Stimulated activated CD8-positive, alpha-beta memory T cell treated with anti-CD3 and anti-CD28 coated beads, Interleukin-7, amount 100 ng/mL, for 24 hours (primary cell): ENCODE measurements around the gene LRIT2.

ENCODE experiments used
- DNase-seq: peaks from one replicate; pipeline ENCODE4 v3.0.0-alpha.2; 2020; ENCODE audit warnings: low read depth

Gene LRIT2

DNA sequence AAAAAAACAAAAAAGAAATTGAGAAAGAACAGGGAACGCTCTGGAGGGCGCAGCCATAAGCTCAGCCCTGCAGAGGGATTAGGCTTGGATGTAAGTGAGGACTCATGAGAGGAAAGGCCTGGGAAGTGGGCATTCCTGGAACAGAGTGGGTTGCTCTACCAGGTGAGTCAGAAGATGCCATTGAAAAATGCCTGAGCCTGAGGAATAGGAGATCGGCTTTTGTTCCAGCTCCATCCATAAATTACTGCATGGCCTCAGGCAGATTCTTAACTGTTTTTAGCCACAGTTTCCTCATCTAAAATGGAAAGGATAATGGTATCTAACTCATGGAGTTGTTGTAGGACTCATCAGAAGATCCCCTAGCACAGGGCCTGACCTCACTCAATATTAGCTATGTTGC lies 18.4 kb upstream of the LRIT2 start:
- no peak for DNase-seq

DNA sequence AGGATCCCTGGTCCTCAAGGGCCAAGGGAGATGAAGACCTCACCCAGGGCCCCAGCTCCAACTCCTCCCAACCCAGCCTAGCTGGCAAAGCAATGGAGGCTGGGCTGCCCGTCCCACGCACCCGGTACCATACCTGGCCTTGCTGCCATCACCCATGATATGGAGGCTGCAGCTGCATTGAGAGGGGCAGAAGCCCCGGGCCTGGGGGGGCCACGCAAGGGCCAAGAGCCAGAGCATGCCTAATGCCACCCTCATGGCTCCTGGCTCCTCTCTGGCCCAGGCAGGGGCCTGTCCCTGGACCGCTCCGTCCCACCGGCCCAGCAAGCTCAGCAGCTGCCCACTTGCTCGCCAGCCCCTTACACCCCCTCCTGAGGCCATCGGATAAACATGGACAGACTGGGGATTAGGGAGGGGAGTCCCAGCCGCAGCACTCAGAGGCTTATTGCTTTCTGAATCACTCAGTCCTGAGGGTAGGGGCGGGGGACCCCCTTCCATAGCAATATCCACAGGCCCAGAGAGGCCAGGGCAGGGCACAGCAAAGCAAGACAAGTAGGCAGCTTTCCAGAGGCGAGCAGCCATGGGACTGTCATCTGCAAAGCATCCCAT lies 15.9 kb upstream of the LRIT2 start, which contains the start of gene LRIT1:
Gene LRIT1 (minus strand): TSS at position 362 of the 606 bp plus-strand sequence. CDS start 107 bp downstream, at position 255.
- DNase-seq = no peak

DNA sequence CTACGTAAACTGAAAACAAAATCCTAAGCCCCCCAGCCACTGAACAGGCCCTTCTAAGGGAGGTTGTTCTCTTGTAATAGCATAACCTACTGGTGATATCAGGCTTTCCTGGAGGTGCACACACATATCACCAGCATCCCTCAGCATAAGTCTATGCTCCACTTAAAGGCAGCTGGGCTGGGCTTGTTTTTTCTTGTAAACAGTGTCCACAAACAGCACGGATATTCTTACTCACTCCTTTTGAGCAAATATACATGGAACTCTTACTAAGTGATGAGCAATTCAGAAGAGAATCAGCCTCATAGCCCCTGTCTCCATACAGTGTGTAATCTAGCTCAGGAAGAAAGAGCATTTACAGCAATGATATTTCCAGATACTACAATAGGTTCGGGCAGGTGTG lies 13.6 kb upstream of the LRIT2 start:
- DNase-seq = no peak

DNA sequence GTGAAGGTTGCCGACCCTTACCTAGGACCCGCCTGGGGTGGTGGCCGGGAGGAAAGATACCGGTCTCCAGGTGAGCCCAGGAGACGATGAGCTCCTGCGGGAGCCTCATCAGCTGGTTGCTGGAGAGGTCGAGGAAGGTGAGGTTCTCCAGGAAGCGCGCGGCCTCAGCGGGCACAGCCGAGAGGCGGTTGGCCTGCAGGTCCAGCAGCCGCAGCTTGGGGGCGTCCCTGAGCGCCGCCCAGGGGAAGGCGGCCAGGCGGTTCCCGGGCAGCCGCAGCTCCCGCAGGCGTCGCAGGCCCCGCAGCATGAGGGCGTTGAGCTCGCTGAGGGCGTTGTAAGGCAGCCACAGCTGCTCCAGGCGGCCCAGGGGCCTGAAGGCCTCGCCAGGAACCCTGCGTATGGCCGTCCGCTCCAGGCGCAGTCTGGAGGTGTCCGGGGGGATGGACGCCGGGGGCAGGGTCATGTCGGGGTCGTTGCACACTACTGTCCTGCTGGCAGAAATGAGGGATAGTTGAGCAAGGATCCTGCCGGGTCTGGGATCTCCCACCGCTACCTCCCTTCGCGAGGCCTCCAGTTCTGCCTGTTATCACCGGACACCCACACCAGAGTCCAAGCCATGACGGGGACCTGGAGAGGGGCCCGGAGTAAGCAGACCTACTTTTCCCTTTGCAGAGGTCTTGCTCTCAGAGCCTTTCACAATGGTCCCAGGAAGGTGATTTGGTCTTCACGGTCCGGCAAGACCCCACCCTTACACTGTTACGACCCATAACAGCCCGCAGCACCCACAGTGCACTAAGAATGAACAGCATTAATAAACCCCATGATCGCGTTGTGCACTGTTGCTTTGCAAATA lies 12.1 kb upstream of the LRIT2 start:
- DNase-seq = no peak

DNA sequence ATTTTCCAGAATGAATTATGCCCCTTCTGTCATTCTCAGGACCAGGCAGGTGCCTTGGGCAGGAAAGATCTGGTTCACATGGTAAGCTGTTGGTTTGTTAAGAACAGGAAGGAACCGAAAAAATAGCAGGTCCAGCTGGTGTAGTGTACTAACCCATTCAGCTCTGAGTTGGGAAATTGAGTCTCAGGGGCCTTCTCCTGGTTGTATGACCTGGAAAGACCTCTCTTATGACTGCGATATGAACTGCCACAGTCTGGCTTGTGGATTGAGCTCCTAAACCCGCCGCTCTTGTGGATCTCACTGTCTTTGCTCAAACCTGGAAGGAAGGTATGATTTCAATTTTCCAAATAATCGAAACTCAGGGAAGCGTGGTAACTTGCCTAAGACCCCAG lies 11.5 kb upstream of the LRIT2 start:
- no peak for DNase-seq

DNA sequence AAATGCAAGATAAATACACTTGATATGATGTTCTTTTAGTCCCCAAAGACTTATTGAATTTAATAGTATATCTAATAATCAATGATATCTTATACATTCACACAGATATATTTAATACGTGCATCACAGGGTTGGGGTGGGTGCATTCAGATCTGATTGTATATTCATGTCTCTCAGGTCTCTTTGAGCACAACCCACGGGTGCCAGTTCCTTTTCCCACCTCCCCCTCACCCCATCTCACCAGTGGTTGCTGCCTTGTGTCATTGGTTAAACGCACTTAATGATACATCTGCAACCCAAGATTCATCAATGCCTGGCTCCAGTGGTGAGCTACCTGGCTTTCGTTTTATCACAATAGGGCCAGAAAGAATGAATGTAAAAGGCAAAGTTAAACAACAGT lies 9.8 kb upstream of the LRIT2 start:
- DNase-seq = no peak

DNA sequence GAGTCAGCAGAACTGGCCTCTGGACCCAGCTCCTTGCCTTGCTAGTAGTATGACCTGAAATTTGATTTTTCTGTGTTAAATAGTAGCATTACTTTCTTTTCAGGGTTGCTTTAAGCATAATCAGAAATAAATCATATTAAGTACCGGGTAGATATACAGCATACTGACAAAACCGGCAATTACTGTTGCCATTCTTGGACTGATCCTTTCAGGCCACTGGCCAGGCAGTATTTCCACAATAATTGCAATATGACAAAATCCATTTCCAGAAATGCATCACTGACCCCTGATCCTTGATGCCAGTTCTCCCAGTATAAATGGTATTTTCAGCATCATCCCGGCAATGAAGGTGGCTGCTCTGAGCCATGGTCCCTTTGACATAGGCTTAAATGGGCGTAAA lies 9.1 kb upstream of the LRIT2 start:
- DNase-seq = no peak

DNA sequence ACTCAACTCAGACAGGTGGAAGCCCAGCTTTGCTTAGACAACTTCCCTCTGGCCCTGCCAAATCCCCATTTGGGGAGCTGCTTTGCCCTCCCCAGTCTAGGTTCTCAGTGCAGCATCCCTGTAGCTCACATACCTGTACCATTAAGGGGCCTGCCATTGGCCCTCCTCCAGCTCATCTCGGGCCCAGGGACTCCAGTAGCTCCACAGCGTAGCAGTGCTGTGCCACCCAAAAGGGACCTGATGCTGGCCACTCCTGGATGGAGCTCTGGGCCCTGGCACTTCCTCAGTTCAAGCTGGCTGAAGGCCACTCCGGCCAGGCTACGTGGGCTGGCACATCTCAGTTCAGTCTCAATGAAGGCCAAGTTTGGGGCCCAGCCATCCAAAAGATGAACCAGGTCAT lies 8.6 kb upstream of the LRIT2 start:
- DNase-seq = no peak

DNA sequence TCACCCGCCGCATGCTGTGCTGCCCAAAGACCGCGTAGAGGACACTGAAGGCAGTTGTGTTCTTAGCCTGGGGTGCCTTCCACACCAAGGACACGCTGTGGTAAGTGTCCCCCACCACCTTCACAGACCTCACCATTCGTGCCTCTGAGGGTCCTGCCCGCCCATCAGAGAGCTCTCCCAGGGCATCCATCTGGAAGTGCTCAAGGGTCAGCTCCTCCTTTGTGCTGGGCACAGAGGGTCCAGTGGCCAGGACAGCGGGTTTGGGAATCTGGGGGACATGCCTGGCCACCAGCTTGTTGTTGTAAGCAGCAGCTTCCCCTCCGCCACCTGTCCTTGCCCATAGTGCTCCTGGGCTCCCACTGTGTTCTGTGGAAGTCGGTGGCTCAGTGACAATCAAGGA lies 7.0 kb upstream of the LRIT2 start:
- DNase-seq = no peak

DNA sequence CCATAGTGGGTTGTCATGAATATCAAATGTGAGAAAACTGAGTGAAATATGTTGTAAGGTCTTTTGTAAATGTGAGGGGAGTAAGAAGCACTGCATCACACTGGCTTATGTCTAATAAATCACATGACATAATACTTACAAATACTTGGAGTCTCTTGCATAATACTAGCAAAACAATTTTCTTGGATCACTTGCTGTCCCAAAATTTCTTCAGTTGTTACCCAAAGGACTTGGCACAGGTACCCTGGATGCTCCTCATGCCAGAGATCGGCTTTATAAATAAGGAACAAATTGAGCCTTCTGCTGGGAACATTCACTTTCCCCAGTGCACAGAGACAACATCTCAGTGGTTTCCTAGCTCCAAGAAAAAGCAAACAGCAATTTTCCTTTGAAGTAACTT lies 5.0 kb upstream of the LRIT2 start:
- DNase-seq = no peak

DNA sequence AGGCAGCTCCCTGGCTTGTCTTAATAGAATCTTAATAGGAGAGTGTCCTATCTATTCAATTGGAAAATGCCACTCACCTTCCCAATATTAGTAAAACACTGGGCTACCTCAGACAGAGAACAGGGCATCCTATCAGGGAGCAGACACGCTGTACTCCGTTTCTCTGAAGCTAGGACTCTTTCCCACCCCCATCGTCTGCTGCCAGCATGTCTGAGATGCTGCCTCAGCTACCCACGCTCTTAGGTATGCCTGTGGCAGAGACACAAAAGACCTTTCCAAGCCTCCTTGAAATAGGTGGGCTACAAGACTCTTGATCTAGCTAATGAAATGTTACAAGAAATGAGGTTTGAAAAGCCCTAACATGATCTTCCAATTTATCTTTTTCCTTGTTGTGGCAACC lies 2.5 kb upstream of the LRIT2 start:
- DNase-seq = no peak

DNA sequence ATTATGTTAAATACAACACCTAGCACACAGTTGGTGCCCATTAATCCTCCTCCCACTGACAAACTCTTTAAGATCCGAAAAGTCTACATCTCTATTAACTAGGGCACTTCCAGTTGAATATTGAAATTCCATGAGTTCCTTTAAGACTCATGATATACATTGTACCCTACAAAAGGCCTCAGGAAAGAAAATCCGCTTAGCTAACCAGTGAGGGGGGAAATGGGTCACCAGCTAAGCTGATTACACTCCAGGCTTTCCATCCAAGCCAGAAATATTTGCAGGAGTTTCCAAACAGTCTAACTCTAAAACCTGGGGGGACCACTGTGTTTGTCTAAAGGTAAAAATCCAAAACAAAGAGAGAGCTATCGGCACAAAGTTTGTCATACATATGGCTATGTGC lies 1.3 kb upstream of the LRIT2 start:
- DNase-seq = no peak

DNA sequence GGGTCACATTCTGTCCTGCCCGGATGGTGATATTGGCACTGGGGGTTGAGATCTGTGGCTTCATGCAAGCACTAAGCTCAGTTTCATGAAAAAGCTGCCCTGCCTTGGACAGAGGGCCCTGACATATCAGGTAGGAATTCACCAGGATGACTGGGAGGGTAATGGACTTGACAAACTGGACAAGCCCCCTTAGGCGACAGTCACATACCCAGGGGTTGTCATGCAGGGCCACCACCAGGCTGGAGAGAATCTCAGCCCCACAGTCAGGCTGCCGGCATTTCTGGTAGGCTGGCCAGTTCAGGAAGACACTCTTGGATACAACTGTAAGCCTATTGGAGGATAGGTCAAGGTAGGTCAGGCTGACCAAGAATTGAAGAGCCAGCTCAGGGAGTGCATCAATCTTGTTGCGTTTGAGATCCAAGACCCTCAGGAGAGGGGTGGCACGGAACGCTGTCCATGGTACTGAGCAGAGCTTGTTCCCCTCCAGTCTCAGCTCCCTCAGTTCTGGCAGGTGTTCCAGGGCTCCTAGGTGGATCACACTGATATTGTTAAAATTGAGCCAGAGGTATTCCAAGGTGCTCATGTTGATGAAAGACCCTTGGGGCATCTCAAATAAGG lies 824 bp downstream of the LRIT2 start:
- DNase-seq = no peak

DNA sequence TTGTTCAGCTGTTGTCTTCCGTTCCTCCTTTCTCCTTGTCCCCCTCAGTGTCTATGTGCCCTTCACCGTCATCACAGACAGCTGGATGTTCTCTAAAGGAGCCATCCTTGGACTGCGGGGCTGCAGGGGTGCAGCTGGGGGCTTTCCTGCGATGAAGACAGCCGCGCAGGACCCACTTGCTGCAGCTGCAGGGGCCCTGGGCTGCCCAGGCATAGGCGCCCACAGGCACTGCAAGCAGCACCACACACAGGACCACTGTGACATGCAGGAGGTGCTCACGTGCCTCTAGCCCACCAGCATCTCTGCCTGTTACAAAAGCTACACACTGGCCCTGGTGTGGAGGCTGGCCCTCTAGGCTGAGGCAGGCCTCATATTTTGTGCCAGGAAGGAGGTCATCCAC lies 3.4 kb downstream of the LRIT2 start:
- DNase-seq = no peak

DNA sequence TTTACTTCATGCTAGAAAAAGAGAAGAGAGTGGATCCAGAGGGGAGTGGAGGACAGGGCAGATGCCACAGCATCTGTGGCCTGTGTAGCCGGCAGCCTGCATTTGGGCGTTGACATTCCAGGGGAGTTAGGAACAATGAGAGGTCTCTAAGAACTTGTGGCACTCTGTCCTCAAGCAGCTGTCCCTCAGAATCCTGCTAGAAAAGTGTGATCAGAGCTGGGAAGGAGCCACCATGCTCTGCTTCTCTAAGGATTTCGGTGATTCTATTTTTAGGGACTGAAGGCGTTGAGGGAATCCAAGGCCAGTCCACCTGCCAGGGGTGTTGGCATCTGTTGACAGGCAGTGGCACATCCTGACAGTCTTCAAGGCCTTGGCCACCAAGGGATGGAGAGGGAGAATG lies 7.6 kb downstream of the LRIT2 start:
- DNase-seq = no peak

DNA sequence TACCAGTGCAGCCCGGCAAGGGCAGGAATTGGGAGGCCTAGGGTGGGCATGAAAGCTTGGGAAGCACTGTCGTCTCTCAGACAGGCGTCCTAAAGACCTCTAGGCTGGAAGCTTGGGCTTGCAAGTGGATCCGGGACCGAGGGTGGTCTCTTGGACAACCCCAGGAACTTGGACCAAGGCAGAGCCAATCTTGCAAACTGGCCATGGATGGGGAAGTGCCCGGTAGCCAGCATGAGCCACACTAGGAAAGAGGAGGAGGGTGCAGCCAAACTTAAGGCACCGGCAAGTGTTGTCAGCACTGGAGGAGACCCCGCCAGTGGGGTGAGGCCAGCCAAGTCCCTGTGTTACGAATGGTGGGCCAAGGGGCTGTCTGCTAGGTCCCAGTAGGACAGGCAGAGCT lies 8.5 kb downstream of the LRIT2 start:
- no peak for DNase-seq

DNA sequence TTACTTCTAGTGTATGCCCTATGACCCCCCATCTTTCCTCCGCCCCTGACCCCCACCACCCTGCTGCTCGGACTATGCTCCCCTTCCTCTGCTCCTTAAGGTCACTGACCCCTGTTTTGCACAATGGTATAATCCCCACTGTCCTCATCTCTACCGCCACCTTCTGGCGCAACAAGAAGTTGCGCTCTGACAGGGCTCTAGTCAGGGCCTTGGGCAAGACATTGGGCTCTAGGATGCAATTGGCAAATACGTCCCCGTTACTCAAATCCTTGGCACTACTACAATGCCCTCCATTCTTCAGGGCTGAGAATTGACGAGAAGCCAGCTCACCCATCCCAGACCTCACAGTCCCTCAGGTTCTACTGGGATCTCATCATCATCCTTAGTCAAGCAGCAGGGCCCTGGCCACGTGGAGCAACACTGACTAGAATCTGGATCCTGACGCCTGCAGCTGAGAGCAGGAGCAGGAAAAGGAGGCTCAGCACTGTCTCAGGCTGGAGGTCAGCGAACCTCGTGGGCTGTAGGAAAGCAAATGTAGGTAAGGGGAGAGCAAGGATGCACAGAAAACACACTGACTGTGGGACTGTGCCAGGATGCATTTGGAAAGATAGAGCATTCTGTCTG lies 10.6 kb downstream of the LRIT2 start:
- no peak for DNase-seq

DNA sequence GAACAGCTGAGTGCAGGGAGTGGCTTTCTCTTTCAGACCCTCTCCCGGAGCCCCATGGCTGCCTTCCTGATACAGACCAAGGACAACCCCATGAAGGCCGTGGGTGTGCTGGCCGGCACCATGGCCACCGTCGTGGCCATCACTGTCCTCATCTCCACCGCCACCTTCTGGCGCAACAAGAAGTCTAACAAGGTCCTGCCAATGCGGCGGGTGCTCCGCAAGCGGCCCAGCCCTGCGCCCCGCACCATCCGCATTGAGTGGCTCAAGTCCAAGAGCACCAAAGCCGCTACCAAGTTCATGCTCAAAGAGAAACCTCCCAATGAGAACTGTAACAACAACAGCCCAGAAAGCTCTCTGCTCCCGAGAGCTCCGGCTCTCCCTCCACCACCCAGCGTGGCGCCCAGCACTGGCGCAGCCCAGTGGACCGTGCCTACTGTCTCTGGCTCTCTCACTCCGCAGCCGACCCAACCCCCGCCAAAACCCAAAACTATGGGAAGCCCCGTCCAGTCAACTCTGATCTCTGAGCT lies 11.2 kb downstream of the LRIT2 start:
- no peak for DNase-seq

DNA sequence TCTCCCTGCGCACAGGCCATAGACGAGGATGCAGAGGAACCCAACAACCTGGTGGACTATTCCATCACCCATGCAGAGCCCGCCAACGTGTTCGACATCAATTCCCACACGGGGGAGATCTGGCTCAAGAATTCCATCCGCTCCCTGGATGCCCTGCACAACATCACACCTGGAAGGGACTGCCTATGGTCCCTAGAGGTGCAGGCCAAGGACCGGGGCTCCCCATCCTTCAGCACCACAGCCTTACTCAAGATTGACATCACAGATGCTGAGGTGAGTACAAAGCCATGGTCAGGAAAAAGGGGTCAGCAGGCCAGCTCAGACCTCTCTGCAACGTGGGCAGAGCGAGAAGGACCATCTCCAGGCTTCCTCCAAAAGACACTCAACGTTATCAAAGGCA lies 12.3 kb downstream of the LRIT2 start:
- DNase-seq = no peak

DNA sequence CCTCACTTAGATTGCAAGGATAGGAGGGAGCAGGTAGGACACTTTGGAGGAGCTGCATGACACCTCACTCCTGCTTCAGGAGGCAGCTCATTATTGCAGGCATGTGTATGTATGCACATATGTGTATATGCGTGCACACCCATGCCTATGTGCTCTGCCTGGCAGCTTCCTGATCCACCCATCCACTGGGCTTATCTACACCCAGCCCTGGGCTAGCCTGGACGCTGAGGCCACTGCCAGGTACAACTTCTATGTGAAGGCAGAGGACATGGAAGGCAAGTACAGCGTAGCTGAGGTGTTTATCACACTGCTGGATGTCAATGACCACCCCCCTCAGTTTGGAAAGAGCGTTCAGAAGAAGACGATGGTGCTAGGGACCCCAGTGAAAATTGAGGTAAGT lies 13.3 kb downstream of the LRIT2 start:
- no peak for DNase-seq

DNA sequence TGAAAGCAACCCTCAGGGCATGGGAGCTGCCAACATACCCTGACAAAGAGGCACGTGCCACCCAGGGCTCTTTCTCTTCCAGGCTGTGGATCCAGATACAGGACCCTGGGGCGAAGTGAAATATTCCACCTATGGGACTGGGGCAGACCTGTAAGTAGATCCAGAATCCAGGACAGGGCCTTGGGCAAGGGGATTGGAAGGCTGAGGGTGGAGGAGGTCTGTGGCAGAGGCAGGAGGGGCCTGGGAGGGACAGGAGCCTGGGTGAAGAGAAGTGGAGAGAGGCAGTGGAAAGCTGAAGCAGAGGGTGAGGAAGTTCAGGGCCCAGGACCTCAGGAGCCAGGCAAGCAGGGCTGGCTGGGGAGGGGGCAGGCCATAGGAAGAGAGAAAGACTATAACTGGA lies 13.8 kb downstream of the LRIT2 start:
- DNase-seq = no peak

DNA sequence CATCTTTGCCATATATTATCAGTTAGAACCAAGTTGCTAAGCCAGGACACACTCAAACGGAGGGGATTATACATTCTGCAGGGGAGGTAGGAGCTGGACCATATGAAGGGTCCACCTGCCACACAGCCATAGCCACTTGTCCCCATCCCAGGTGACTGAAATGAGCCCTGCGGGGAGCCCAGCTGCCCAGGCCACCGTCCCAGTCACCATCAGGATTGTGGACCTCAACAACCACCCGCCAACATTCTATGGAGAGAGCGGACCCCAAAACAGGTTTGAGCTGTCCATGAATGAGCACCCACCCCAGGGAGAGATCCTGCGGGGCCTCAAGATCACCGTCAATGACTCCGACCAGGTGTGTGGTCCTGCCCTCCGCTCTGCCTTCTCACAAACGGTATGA lies 17.3 kb downstream of the LRIT2 start:
- DNase-seq = no peak
